NCI-H2196 (cell line): ENCODE data around the gene MAP3K7.

Experiments
- DNase-seq: peaks from one replicate; lab custom pipeline; 2025; ENCODE audit not compliant: unreplicated experiment; lab: John Stamatoyannopoulos, UW

MAP3K7 gene

GRCh38 chr6:90485635-90486277 is 101.1 kb downstream of the MAP3K7 start:
- no peak for DNase-seq

GRCh38 chr6:90484903-90485302 is 102.0 kb downstream of the MAP3K7 start:
- no peak for DNase-seq

DNA sequence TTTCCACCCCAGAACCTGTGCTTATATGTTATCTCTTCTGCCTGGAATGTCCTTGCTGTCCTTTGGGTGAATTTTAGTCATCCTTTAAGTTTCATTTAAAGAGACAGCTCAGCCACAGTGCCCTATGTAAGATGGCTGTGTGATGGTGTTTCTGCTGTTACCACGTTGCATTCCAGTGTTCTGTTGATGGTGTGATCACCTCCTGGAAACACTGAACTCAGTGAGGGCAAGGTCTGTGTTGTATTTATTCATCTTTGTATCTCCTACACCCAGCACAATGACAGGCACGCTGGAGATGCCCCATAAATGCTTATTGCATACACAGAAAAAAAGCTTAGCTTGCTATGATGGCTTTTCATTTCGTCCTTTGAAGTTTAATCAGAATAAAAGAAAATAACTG is 102.5 kb downstream of the MAP3K7 start:
- no peak for DNase-seq

- no peak for DNase-seq
Observed at GRCh38 chr6:90483956-90484355, 102.9 kb downstream of the MAP3K7 start.

DNA sequence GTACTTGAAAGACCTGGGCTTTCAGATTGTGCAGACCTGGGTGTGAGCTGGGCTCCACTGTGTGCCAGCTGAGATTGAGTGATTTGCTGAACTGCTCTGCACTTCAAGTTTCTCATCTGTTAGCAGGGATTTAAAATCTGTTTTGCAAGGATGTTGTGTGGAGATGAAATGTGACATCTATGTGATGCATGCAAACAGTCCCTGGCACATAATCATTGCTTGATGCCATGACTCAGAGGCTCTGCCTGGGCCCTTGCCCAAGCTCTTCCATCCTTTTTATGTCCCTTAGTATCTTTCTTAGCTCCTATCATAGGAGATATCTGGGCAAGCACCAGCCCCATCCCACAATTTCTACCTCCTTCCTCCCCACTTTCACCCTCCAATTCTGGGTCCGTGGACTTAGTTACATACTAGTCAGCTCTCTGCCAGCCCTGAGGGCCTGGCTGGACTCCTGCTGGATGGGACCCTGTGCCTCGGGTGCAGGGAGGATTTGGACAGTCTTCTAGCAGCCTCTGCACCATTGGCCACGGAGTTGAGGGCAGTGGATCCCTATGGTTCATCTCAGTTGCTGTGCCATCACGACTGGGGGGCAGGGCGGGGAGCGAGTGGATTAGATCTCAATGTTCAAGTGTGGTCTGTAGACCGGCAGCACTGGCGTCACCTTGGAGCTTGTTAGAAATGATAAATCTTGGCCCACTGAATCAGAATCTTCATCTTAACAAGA is 103.6 kb downstream of the MAP3K7 start:
- no peak for DNase-seq

DNA sequence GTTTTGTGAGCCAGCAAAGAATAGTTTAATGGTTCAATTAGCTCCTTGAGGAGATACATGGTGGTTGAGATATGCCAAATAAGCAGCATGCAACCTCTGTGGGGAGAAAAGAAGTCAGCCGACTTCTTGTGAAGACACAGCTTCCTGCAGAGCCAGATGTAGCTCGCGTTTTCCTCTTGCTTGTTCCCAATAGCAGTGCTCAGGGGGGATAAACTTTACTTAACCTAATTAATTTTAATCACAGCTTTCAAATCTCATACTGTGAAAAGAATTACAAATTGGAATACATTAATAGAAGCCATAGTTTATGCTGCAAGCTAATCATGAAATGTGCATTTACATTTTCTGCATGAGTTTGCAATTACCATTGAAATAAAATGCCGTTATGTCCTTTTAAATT is 106.2 kb downstream of the MAP3K7 start:
- no peak for DNase-seq

GRCh38 chr6:90479603-90479926 is 107.3 kb downstream of the MAP3K7 start:
- DNase-seq, result no peak

DNA sequence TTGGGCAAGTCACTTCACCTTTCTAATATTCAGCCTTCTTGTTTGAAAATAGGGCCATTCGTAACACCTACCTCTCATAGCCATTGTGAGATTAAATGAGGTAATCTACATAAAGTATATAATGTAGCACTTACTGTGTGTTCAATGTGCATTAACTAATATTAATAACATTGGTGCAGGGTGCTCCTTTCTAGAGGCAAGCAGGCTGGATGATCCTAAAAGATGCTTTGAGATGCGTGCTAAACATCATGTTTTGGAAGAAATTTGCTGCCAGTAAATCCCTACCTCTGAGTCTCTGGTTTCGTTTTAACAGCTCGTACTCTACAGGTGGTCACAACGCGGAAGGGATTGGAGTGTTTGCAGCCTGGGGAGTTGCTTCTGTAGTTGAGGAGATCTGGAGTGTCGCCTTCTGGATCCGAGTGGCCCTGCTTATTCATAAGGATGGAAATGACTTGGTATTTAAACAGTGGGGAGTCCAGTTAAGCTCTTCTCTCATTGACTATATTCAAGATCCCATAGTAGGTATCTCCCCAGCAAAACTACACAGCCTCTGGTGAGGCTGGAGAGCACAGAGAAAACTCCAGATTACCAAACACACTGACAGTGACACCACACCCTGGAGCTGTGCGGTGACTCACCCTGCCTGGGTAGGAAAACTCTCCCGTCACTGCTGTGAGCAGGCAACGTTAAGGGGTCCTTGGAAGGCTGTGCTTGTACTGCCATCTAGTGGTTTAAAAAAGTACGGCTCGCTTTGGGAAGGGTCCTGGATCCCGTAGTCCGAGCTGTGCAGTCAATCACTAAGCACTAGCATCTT is 107.9 kb downstream of the MAP3K7 start:
- DNase-seq, result peak; percentile 88

DNA sequence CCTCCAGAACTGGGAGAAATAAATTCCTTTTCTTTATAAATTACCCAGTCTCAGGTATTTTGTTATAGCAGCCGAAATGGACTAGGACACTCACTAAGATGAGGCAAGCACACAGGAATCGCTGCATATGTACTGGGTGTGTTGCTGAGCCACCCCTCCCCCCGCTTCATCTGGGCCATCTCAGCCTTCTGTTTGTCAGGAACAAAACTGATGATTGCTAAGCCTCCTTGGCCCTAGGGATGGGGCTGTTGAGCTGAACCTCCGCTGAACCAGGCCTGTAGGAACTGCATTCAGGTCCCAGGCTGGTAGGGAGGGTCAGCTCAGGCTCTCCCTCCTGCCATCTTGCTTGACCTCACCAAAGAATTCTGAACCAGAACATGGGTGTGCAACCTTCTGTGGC is 108.6 kb downstream of the MAP3K7 start:
- DNase-seq, result no peak

GRCh38 chr6:90477366-90477765 is 109.5 kb downstream of the MAP3K7 start:
- no peak for DNase-seq

GRCh38 chr6:90472716-90473115 is 114.2 kb downstream of the MAP3K7 start:
- no peak for DNase-seq

- no peak for DNase-seq
Observed at GRCh38 chr6:90471263-90471662, 115.6 kb downstream of the MAP3K7 start.

GRCh38 chr6:90469906-90470305 is 117.0 kb downstream of the MAP3K7 start:
- no peak for DNase-seq

- no peak for DNase-seq
Observed at GRCh38 chr6:90468859-90469258, 118.0 kb downstream of the MAP3K7 start.

GRCh38 chr6:90468080-90468479 is 118.8 kb downstream of the MAP3K7 start:
- DNase-seq, result no peak

DNA sequence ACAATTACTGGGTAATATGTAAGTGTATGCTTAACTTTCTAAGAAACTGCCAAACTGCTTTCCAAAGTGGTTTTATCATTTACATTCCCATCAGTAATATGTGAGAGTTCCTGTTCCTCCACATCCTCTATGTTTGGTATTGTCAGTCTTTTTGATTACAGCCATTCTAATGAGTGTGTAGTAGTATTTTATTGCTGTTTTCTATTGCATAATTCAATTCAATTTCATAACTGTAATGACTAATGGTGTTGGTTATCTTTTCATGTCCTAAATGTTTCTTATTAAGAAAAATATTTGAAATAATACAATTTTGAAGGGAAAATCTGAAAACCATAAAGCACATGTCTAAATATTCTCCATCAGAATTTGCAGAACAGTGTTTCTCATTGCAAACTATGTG is 119.3 kb downstream of the MAP3K7 start:
- DNase-seq, result no peak

- DNase-seq, result no peak
Observed at GRCh38 chr6:90466154-90466940, 120.5 kb downstream of the MAP3K7 start.

DNA sequence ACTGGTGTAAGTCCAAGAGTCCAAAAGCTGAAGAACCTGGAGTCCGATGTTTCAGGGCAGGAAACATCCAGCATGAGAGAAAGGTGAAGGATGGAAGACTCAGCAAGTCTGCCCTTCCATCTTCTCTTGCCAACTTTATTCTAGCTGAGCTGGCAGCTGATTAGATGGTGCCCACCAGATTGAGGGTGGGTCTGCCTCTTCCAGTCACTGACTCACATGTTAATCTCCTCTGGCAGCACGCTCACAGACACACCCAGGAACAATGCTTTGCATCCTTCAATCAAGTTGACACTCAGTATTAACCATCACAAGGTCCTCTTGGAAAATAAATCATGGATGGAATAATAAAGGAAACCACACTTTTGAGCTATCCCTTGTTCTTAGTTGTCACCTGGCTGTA is 121.2 kb downstream of the MAP3K7 start:
- no peak for DNase-seq

- DNase-seq, result no peak
Observed at GRCh38 chr6:90464507-90464906, 122.4 kb downstream of the MAP3K7 start.

DNA sequence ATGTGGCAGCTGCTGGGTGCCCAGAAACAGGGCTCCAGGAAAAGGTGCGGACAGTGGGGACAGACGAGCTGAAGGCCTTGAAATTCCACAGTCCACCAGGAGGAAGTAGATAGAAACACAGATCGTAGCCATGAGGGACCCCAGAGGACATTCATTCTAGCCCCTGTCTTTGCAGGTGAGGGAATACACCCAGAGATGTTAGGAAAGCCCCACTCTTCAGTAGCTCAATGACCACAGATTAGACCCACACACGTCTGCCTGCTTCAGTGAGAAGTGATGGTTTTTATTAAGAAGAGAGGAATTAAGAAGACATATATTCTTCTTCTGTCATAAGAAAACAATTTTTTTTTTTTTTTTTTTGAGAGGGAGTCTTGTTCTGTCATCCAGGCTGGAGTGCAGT is 123.0 kb downstream of the MAP3K7 start:
- DNase-seq, result no peak
